H1 (cell line): ENCODE results near the gene SLC25A51. TPM values are rescaled to one million over a fixed set of nuclear protein-coding genes. Genes with fewer than 3 reads are reported as not detected.

Source experiments
- CTCF ChIA-PET: fragments of 300-600 bp; sonication (Branson Sonifier 250); formaldehyde crosslinking; loops from one replicate; lab custom pipeline; 2021; ENCODE audit not compliant: partially characterized antibody; lab: Charles Lee
- POLR2A ChIA-PET: fragments of 300-600 bp; sonication (Branson Sonifier 250); formaldehyde crosslinking; loops from one replicate; lab custom pipeline; 2021; ENCODE audit warnings: inconsistent platforms; ENCODE audit not compliant: partially characterized antibody; lab: Charles Lee
- DNase-seq, 2 experiments: peaks; one replicate each; pipeline versions ENCODE4 v3.0.0 to v3.0.0-alpha.2; 2010 to 2022; ENCODE audit warnings: low spot score in 2 of 2, low read depth in 1 of 2, mixed read lengths in 1 of 2
- FAIRE-seq: peaks from 2 replicates; lab custom pipeline; 2011; peaks lifted over from hg19 to GRCh38; lab: Jason Lieb, UNC
- H2AFZ ChIP-seq: 2 replicates; pipeline ENCODE4 v1.8.1; 2012; ENCODE audit warnings: low read length, inconsistent platforms
- H2AK5ac ChIP-seq: 2 replicates; pipeline ENCODE4 v1.6.1; 2013; ENCODE audit warnings: low read depth, low read length
- H2BK120ac ChIP-seq: replicated peaks from 2 replicates; pipeline ENCODE3; 2013; ENCODE audit warnings: low read depth, low read length, inconsistent platforms
- H2BK12ac ChIP-seq: 2 replicates; pipeline ENCODE4 v1.6.1; 2013; ENCODE audit warnings: low read depth, low read length
- H2BK15ac ChIP-seq: 2 replicates; pipeline ENCODE4 v1.6.1; 2013; ENCODE audit warnings: low read length
- H2BK20ac ChIP-seq: 2 replicates; pipeline ENCODE4 v1.6.1; 2013; ENCODE audit warnings: low read length
- H2BK5ac ChIP-seq: 2 replicates; pipeline ENCODE4 v1.6.1; 2013; ENCODE audit warnings: low read depth, low read length
- H3K14ac ChIP-seq: 2 replicates; pipeline ENCODE4 v1.6.1; 2013; ENCODE audit warnings: inconsistent platforms; ENCODE audit not compliant: insufficient read length
- H3K18ac ChIP-seq: 2 replicates; pipeline ENCODE4 v1.6.1; 2013; ENCODE audit warnings: low read length; ENCODE audit errors: extremely low read depth
- H3K23ac ChIP-seq: 2 replicates; pipeline ENCODE4 v1.6.1; 2013; ENCODE audit warnings: inconsistent platforms; ENCODE audit not compliant: insufficient read length
- H3K23me2 ChIP-seq: 2 replicates; pipeline ENCODE4 v1.6.1; 2013; ENCODE audit warnings: low read depth, low read length
- H3K27ac ChIP-seq: 2 replicates; pipeline ENCODE4 v1.6.1; 2011; ENCODE audit warnings: low read depth, low read length, inconsistent platforms
- H3K27me3 ChIP-seq, 4 experiments: replicated peaks in 1 of 4; 1 replicate in 1 of 4; 2 replicates in 3 of 4; pipeline versions ENCODE4 v1.6.1 to v1.8.1; 2011 to 2013; ENCODE audit warnings: low read length in 3 of 4, mild to moderate bottlenecking in 3 of 4, inconsistent platforms in 2 of 4, mixed read lengths in 2 of 4, moderate library complexity in 1 of 4; ENCODE audit not compliant: control insufficient read depth in 3 of 4, insufficient read depth in 3 of 4; ENCODE audit errors: extremely low read depth in 1 of 4
- H3K36me3 ChIP-seq, 4 experiments: 2 replicates each; pipeline versions ENCODE4 v1.6.1 to v1.8.1; 2011 to 2013; ENCODE audit warnings: mild to moderate bottlenecking in 4 of 4, low read length in 3 of 4, moderate library complexity in 2 of 4, control low read depth in 1 of 4, inconsistent platforms in 1 of 4; ENCODE audit not compliant: insufficient read depth in 4 of 4, control insufficient read depth in 2 of 4
- H3K4ac ChIP-seq: replicated peaks from 2 replicates; pipeline ENCODE3; 2013; ENCODE audit warnings: low read length, low read depth, mixed read lengths, inconsistent platforms; ENCODE audit not compliant: insufficient read length
- H3K4me1 ChIP-seq, 4 experiments: replicated peaks in 1 of 4; 1 replicate in 1 of 4; 2 replicates in 3 of 4; pipeline versions ENCODE4 v1.6.1 to v1.8.1; 2011 to 2013; ENCODE audit warnings: low read length in 3 of 4, inconsistent platforms in 2 of 4, mixed read lengths in 1 of 4; ENCODE audit not compliant: insufficient read depth in 4 of 4, control insufficient read depth in 3 of 4
- H3K4me2 ChIP-seq, 2 experiments: 2 replicates each; pipeline versions ENCODE4 v1.6.1 to v1.8.1; 2011 to 2013; ENCODE audit warnings: low read depth in 2 of 2, low read length in 2 of 2, control low read depth in 1 of 2, inconsistent platforms in 1 of 2, mild to moderate bottlenecking in 1 of 2; ENCODE audit not compliant: insufficient read depth in 1 of 2
- H3K4me3 ChIP-seq, 4 experiments: fragments of 200-600, 300-600 bp in 1 of 4; sonication (generic), shearing (Covaris generic), sonication (Bioruptor Twin) in 1 of 4; 2 replicates each; pipeline versions ENCODE4 v1.5.1 to v1.8.1; 2011 to 2016; ENCODE audit warnings: low read length in 4 of 4, low read depth in 3 of 4, control low read depth in 2 of 4, inconsistent platforms in 2 of 4, mild to moderate bottlenecking in 2 of 4, mixed read lengths in 1 of 4, moderate library complexity in 1 of 4; ENCODE audit not compliant: insufficient read depth in 2 of 4; ENCODE audit errors: extremely low read depth in 1 of 4
- H3K56ac ChIP-seq: replicated peaks from 2 replicates; pipeline ENCODE3; 2013; ENCODE audit warnings: low read depth, mild to moderate bottlenecking, mixed read lengths, low read length, inconsistent platforms; ENCODE audit not compliant: insufficient read length
- H3K79me1 ChIP-seq: 2 replicates; pipeline ENCODE4 v1.6.1; 2013; ENCODE audit warnings: low read depth, low read length, control low read depth
- H3K79me2 ChIP-seq, 2 experiments: 2 replicates each; pipeline versions ENCODE4 v1.6.1 to v1.8.1; 2012 to 2013; ENCODE audit warnings: low read length in 2 of 2, mild to moderate bottlenecking in 2 of 2, inconsistent platforms in 1 of 2; ENCODE audit not compliant: insufficient read depth in 2 of 2, control insufficient read depth in 1 of 2
- H3K9ac ChIP-seq, 4 experiments: replicated peaks in 1 of 4; 1 replicate in 1 of 4; 2 replicates in 3 of 4; pipeline versions ENCODE4 v1.6.1 to v1.8.1; 2011 to 2013; ENCODE audit warnings: low read depth in 3 of 4, low read length in 3 of 4, control low read depth in 2 of 4, mild to moderate bottlenecking in 2 of 4, moderate library complexity in 2 of 4, inconsistent platforms in 1 of 4; ENCODE audit errors: extremely low read depth in 1 of 4
- H3K9me3 ChIP-seq, 2 experiments: 2 replicates each; pipeline versions ENCODE4 v1.6.1 to v1.8.1; 2012 to 2013; ENCODE audit warnings: mild to moderate bottlenecking in 2 of 2, moderate library complexity in 2 of 2, control low read depth in 1 of 2, inconsistent platforms in 1 of 2, low read depth in 1 of 2, low read length in 1 of 2, mixed read lengths in 1 of 2; ENCODE audit not compliant: insufficient read depth in 2 of 2
- H4K20me1 ChIP-seq, 2 experiments: replicated peaks in 1 of 2; 2 replicates each; pipeline versions ENCODE3 to v1.8.1; 2011 to 2013; ENCODE audit warnings: inconsistent platforms in 2 of 2, low read length in 2 of 2, mild to moderate bottlenecking in 1 of 2; ENCODE audit not compliant: insufficient read depth in 2 of 2, control insufficient read depth in 1 of 2
- H4K5ac ChIP-seq: 2 replicates; pipeline ENCODE4 v1.6.1; 2013; ENCODE audit warnings: low read length, low read depth, mixed read lengths, inconsistent platforms; ENCODE audit not compliant: insufficient read length
- H4K8ac ChIP-seq: 2 replicates; pipeline ENCODE4 v1.8.0; 2013; ENCODE audit warnings: mild to moderate bottlenecking, moderate library complexity, low read length, inconsistent platforms; ENCODE audit not compliant: insufficient read depth; ENCODE audit errors: extremely low read depth
- H4K91ac ChIP-seq: replicated peaks from 2 replicates; pipeline ENCODE3; 2013; ENCODE audit warnings: low read length, mixed read lengths, inconsistent platforms; ENCODE audit not compliant: insufficient read length
- ATF2 ChIP-seq: IDR thresholded peaks from 2 replicates; pipeline ENCODE4 v1.6.1; 2012; ENCODE audit warnings: low read length, inconsistent platforms
- CHD1 ChIP-seq: IDR thresholded peaks from 2 replicates; pipeline ENCODE4 v1.6.1; 2012; ENCODE audit warnings: low read depth, low read length, improper control_type of control experiment
- FOSL1 ChIP-seq: IDR thresholded peaks from 2 replicates; pipeline ENCODE4 v1.6.1; 2011; ENCODE audit warnings: mild to moderate bottlenecking, low read depth, low read length, moderate library complexity; ENCODE audit not compliant: insufficient read depth
- HDAC2 ChIP-seq, 2 experiments: fragments of 300-600 bp in 1 of 2; sonication (generic) in 1 of 2; IDR thresholded peaks; 2 replicates each; pipeline ENCODE4 v1.6.1; 2011 to 2012; ENCODE audit warnings: low read depth in 2 of 2, low read length in 2 of 2, mild to moderate bottlenecking in 2 of 2, moderate library complexity in 2 of 2, borderline replicate concordance in 1 of 2, inconsistent platforms in 1 of 2
- KDM1A ChIP-seq: fragments of 200-600, 300-600 bp; sonication (generic); IDR thresholded peaks from 2 replicates; pipeline ENCODE4 v1.7.1; 2016; ENCODE audit warnings: mild to moderate bottlenecking, low read length, borderline replicate concordance
- KDM5A ChIP-seq: fragments of 200-600 bp; IDR thresholded peaks from 2 replicates; pipeline ENCODE4 v1.7.1; 2012; ENCODE audit warnings: mild to moderate bottlenecking, low read length, inconsistent platforms, mixed read lengths
- MAFK ChIP-seq: IDR thresholded peaks from 2 replicates; pipeline ENCODE4 v1.6.1; 2012; ENCODE audit warnings: low read depth, mild to moderate bottlenecking, improper control_type of control experiment, low read length
- MAX ChIP-seq: IDR thresholded peaks from 2 replicates; pipeline ENCODE4 v1.6.1; 2012; ENCODE audit warnings: inconsistent platforms
- NRF1 ChIP-seq: IDR thresholded peaks from 2 replicates; pipeline ENCODE4 v1.6.1; 2011; ENCODE audit warnings: mild to moderate bottlenecking, low read depth, low read length, improper control_type of control experiment
- POLR2A ChIP-seq, 2 experiments: IDR thresholded peaks; 1 replicate in 1 of 2; 2 replicates in 1 of 2; pipeline ENCODE4 v1.6.1; 2011; ENCODE audit warnings: low read depth in 2 of 2, low read length in 2 of 2, mild to moderate bottlenecking in 2 of 2; ENCODE audit errors: control extremely low read depth in 1 of 2
- RAD21 ChIP-seq, 2 experiments: IDR thresholded peaks in 1 of 2; conservative IDR thresholded peaks in 1 of 2; 2 replicates each; pipeline ENCODE4 v1.6.1; 2011; ENCODE audit warnings: low read depth in 2 of 2, low read length in 2 of 2, improper control_type of control experiment in 1 of 2, inconsistent platforms in 1 of 2, mild to moderate bottlenecking in 1 of 2, moderate library complexity in 1 of 2
- TBP ChIP-seq: IDR thresholded peaks from 2 replicates; pipeline ENCODE4 v1.6.1; 2011; ENCODE audit warnings: low read depth, low read length, improper control_type of control experiment
- WGBS, 2 experiments: shearing (Covaris generic) in 1 of 2; methylation state at CpG; one replicate each; pipeline versions ENCODE4 v1.1.6 to v1.1.7; 2013 to 2015; ENCODE audit warnings: low lambda C conversion rate in 2 of 2, mixed read lengths in 2 of 2, inconsistent platforms in 1 of 2, low coverage in 1 of 2, missing lambda C conversion rate in 1 of 2; ENCODE audit not compliant: insufficient replicate concordance in 2 of 2, insufficient coverage in 1 of 2, insufficient read length in 1 of 2; ENCODE audit errors: extremely low coverage in 1 of 2, missing lambda C conversion rate in 1 of 2; 5-methylcytosine and 5-hydroxymethylcytosine counted together
- polyA plus RNA-seq, 7 experiments: library from polyadenylated mRNA; depleted of rRNA in 3 of 7; stranded (reverse) in 5 of 7; unstranded in 2 of 7; fragments of >200 nt in 5 of 7; fragments of 200-250 nt in 2 of 7; gene quantifications; 1 replicate in 5 of 7; 2 replicates in 1 of 7; 4 replicates in 1 of 7; pipeline versions ENCODE4 v1.2.1 to v1.2.3, GENCODE V29; 2011 to 2013; ENCODE audit warnings: missing spikeins in 2 of 7, mixed read lengths in 2 of 7
- total RNA-seq: library from RNA; stranded (reverse); fragmentation: NEBNext Ultra II Directional; extraction: Animal tissue kit (Norgen Biotek cat#: 25700); gene quantifications from 2 replicates; pipeline ENCODE4 v1.2.1, GENCODE V29; 2021

Gene SLC25A51
- total and polyA plus RNA-seq, 2 of the 8 experiments (the other 6 are each of a cell fraction or from before 2014, with no cell fraction given), result 8.0 to 14.5 TPM

GRCh38 chr9:37905776-37906175, 1.8 kb upstream of the SLC25A51 start:
- Histone ChIP-seq H2BK12ac (no peak overlapping the region), H3K18ac (no peak overlapping the region), H3K79me1 (peaks cover 3% of the 10 kb centered on the region; the same call in 1 of the 2 replicates), H3K23ac (no peak overlapping the region), H4K91ac (no peak overlapping the region), H3K27me3 (peaks cover 0 to 3% (median 0%) of the 10 kb centered on the region in 4 experiments; a peak in 3 of 7 replicates), H3K79me2 (0 out of 4 replicates have a peak, but pooled peaks cover 0 to 6% of the 10 kb centered on the region in 2 experiments), H2AK5ac (no peak overlapping the region), H3K9ac (no peak overlapping the region), H3K9me3 (no peaks in the 10 kb centered on the region), H3K56ac (no peak overlapping the region), H4K8ac (no peak overlapping the region), H3K4me1 (peaks cover 0 to 8% (median 6%) of the 10 kb centered on the region in 4 experiments; a peak in 3 of 7 replicates), H4K5ac (no peak overlapping the region), H3K23me2 (peaks cover 6% of the 10 kb centered on the region), H3K36me3 (no peaks in the 10 kb centered on the region), H2BK5ac (no peak overlapping the region), H3K4ac (no peak overlapping the region), H2BK15ac (no peak overlapping the region), H2BK20ac (no peak overlapping the region), H3K4me2 (no peak overlapping the region; a peak in 1 of 4 replicates), H3K14ac (no peak overlapping the region), H3K4me3 (no peak overlapping the region), H2AFZ (no peak overlapping the region), H4K20me1 (peaks cover 0 to 2% of the 10 kb centered on the region in 2 experiments), H3K27ac (no peak overlapping the region), H2BK120ac (no peak overlapping the region)
- ChIA-PET CTCF (interaction anchor here (0.8 to 2.1 kb wide), 8 partner anchors 10 to 357 kb away, joined by 3 to 6 read pairs (median 4); no protein-coding TSS in a partner anchor), POLR2A (no interaction called here)
- WGBS, 2 experiments, result 91% methylated on average over 4 of the region's 4 CpGs; no CpG with 5 or more reads in 1 of the 2 experiments
- FAIRE-seq (no peak), DNase-seq (peak in 1 of 2 experiments; percentile 1)
- TF ChIP-seq NRF1 (no peak), MAX (no peak), KDM5A (no peak), HDAC2 (IDR thresholded peaks at IDR 0.05; ENCODE audit: borderline replicate concordance in 1 of 2, low read depth in 2 of 2, low read length in 2 of 2) (no peak), KDM1A (no peak), ATF2 (no peak), POLR2A (IDR thresholded peaks at IDR 0.05; ENCODE audit: control extremely low read depth in 1 of 2, low read depth in 2 of 2, low read length in 2 of 2) (no peak), CHD1 (no peak), RAD21 (IDR thresholded peaks at IDR 0.05 in 1 of 2, conservative IDR thresholded peaks at IDR 0.05 in 1 of 2; ENCODE audit: low read depth in 2 of 2, low read length in 2 of 2) (no peak), FOSL1 (no peak), TBP (no peak), MAFK (no peak)
